Germinal center (tissue), 1 donor: ENCODE measurements around the gene BEST3.
"Not testable (repeated sequence)": the region's sequence is repeated elsewhere in the genome, so short reads cannot be mapped to it uniquely, and the experiment has no call there.

Experiments
- DNase-seq: peaks from one replicate; pipeline ENCODE4 v3.0.0; 2012; ENCODE audit warnings: mixed read lengths, low spot score

The BEST3 gene

DNA sequence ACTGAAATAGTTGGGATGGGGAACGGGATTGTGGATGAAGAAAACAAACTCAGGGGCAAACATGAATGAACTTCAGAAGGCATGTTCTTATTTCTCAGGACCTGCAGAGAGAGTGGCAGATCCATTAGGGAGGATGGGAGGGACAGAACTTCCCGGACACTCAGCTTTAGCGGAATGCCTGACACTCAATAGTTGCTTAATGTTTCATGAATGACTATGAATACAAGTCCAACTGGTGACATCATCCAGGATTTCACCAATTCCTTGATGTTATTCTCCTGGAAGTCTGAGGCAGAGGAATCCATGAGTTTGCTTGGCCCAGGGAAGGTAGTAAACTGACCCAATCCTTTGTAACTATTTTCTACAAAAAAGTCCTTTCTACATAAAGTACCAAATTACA is 50.6 kb downstream of the BEST3 start:
- DNase-seq: no peak

GRCh38 chr12:69647178-69647577 is 51.9 kb downstream of the BEST3 start:
- DNase-seq: no peak

DNA sequence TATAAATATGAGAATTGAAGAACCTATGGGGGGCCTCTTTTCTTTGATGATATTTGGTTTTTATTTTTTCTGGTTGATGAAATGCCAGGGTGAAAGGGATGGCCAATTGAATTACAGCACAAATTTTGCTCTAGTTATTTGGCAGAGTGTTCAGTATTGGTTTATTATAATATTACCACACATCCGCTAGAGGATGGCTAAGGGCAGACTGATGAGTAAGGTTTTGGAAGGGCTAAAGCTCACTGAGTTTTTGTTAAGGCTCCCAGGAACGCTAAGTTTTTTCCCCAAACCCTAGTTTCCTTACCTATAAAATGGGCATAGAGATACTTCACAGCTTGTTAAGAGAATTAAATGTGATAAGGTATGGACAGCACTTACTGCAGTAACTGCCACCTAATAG is 54.1 kb downstream of the BEST3 start:
- no peak for DNase-seq

DNA sequence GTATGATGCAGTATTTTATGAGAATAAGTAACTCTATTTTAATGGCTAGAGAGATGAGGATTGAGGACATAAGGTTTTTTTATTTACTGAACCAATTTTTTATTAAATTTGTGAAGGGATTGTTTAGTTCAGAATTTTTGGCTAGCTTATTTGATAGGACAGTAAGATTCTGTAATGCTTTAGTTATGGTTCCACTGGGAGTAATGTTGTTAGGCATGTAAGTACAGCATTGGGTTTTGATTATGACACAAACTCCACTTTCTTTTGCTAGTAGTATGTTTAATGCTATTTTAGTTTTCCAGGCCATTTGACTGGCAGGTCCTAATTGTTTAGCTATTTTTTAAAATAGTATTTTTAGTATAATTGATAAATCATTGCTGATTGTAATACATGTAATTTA is 54.6 kb downstream of the BEST3 start:
- no peak for DNase-seq

- no peak for DNase-seq
Observed at GRCh38 chr12:69642531-69642930, 56.6 kb downstream of the BEST3 start.

- no peak for DNase-seq
Observed at GRCh38 chr12:69641546-69641945, 57.6 kb downstream of the BEST3 start.

DNA sequence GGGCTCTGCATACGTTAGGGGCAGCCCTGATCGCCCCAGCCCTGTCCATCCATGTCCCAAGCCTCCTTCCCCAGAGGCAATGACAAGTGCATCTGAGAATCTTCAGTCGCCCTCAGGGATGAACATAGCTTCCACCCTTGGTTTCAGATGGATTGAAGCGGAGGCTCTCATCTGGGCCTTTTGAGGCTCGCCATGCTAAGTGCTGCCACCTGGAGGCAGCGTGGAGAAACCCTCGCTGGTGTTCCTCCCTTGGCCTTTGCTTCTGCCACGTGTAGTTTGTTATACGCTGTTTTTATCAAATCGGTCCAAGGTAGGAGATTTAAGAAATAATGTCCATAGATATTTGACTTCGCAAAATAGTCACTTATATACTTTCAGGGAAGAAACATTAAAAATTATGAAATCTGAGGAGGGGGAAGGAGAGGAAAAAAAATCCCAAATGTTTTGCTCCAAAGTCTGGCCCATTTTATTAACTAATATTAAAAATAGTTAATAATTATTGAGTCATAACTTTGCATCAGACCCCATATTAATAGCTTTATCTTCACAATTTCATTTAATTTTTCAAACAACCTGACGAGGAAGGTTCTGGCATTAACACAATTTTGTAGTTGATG is 59.6 kb downstream of the BEST3 start:
- peak; percentile 78 for DNase-seq

DNA sequence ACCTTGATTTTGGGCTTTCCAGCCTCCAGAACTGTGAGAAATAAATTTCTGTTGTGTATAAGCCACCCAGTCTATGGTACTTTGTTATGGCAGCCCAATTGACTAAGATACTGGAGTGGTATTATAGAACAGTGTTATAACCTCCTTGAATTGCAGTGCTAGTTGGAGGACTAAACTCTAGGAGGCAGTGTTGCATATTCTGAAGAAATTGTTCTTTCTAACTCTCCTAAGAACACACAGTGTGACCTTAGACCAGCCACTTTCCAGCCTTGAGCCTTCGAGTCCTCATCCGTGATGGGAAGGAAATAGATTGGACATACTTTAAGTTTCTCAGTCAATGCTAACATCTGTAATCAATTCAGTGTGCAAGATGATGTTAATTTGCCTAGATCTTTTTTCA is 66.0 kb downstream of the BEST3 start:
- DNase-seq: no peak

DNA sequence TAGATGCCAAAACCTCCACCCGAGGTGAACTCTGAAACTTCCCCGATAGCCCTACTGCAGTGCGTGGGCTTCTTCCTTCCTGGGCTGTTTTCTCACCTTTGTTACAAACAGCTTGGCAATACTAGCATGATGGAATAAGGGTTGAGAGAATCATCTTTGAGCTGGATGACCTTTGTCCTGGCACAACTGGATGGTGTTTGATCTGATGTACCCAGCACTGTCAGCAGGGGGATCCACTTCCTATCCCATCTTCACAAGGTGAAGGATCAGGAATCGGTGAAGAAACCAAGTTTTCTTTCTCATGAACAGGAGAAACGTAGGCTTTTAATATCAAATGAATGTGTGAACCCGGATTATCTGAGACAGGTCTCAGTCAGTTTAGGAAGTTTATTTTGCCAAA is 68.9 kb downstream of the BEST3 start:
- no peak for DNase-seq

- DNase-seq: no peak
Observed at GRCh38 chr12:69627501-69627900, 71.6 kb downstream of the BEST3 start.

DNA sequence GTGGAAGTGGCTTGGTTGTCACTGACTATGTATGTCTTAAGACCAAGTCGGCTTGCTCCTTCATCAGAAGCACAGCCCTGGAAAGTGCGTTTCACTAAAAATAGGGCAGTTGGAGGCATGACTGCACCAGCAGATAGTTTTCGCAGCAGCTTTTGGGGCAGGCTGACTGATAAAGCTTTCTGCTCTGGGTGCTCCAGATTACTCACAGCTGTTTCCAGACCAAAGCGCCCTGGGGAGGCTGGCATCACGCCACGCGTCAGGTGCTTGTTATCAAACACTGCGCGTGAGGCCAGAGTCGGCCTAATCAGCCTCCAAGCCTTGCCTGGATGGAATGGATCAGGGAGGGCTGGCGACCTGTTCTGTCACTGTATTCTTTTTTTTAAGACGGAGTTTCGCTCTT is 75.1 kb downstream of the BEST3 start:
- no peak for DNase-seq

GRCh38 chr12:69621551-69621950 is 77.6 kb downstream of the BEST3 start:
- DNase-seq: no peak

DNA sequence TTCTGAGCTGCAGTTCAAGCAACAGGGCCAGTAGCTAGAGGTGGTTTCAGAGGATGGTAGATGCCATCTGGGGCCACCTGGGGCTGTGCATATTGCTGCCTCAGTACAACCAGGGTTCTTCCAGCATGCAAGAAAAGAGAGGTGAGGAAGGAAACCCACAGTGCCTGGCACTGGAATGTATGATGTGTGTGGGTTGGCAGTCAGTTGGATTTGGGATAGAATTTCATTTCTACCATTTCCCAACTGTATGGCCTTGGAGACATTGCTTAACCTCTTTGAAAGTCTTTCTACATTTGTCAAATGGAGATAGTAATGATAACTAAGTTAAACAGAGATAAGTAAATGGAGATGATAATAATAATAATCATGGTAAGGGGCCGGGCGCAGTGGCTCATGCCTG is 78.2 kb downstream of the BEST3 start:
- DNase-seq: no peak

DNA sequence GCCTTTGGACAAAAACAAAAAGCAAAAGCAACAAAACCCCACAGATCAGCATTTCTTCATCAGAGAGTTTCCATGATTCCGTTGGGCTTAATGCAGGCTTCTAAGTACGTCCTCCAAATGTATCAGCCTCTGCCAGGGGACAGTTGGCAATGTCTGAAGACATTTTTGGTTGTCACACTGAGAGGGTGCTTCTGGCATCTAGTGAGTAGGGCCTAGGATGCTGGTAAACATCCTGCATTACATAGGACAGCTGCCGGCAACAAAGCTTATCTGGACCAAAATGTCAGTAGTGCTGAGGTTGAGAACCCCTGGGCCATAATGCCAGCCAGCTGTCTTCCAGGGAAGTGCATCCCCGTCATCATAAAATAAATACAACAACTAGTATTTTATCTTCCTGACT is 79.0 kb downstream of the BEST3 start:
- no peak for DNase-seq

DNA sequence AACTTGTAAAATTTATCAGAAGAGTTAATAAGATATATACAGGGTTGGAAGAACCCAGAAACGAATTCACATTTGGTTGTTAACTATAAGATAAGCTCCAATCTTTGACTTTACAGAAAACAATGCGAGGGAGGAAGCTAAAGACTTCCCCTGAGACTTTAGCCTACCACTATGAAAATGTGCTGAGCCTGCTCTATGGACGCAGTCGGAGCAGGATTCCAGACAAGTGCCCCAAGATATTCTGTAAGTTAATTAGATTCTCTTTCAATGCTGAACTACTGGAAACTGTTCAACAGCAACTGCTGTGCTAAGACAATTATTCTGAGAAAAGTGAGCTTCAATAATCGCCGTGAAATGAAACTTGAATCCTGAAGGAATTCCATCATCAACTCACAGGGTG is 80.1 kb downstream of the BEST3 start:
- DNase-seq: no peak

GRCh38 chr12:69616025-69616424 is 83.1 kb downstream of the BEST3 start:
- no peak for DNase-seq

DNA sequence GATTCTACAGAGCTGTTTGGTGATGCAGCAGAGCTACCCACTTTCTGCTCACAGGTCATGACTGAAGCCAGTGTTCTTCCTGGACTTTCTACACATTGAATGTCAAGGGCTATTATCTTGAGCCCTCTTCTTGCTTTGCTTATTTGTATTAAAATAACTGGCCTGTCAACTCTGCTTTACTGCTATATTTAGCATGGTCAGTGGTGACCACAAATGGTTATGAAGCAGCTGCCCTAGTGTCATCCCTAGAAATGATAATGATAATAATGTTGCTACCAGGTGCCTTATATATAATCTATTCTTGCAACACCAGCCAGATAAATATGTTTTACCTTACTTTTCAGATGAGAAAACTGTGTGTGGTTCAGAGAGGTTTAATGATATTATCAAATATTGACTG is 85.8 kb downstream of the BEST3 start:
- no peak for DNase-seq

DNA sequence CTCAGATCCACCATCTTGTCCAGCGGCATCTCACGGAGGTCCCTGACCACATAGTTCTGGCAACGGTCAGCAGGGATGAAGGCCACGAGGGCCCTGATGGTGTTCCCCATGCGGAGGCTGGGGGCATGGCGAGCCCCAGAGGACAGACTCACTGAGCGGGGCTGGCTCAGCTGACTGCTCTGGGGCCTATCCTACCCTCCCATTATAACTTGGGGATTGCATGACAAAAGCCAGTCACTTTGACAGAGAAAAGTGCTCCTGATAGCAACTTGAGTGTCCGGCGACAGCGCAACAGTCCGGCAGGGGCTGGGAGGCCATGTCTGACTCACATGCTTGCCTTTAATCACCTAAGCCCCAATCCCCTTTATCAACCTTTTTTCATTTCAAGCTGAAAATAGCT is 88.4 kb downstream of the BEST3 start, which contains the start of gene LRRC10:
TSS of gene LRRC10 (minus strand) at position 179 of the 400 bp plus-strand sequence. CDS start at position 110, 69 bp downstream.
- no peak for DNase-seq

DNA sequence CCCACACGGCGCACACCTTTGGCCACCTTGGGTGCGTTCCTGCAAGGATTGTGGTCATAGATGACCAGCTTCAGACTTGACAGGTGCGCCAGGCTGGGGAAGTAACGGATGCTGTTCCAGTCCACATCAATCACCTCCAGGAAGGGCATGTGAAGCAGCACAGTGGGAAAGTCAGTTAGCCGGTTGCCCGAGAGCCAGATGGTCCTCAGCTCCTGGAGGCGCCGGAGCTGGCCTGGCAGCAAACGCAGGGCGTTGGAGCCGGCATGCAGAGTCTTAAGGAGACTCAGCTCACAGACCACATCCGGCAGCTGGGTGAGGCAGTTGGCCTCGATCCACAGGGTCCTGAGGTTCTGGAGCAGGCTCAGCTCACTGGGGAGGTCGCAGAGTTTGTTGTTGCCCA is 89.0 kb downstream of the BEST3 start:
- no peak for DNase-seq

- DNase-seq: no peak
Observed at GRCh38 chr12:69608114-69608513, 91.0 kb downstream of the BEST3 start.

GRCh38 chr12:69604275-69604674 is 94.8 kb downstream of the BEST3 start:
- not testable (repeated sequence) for DNase-seq
